Measurements from ENCODE around the gene CUL4A.
"Not testable (repeated sequence)": the region's sequence is repeated elsewhere in the genome, so short reads cannot be mapped to it uniquely, and the experiment has no call there.

CUL4A gene
- 148 to 151 reads per million in 2 donors for total RNA-seq

DNA sequence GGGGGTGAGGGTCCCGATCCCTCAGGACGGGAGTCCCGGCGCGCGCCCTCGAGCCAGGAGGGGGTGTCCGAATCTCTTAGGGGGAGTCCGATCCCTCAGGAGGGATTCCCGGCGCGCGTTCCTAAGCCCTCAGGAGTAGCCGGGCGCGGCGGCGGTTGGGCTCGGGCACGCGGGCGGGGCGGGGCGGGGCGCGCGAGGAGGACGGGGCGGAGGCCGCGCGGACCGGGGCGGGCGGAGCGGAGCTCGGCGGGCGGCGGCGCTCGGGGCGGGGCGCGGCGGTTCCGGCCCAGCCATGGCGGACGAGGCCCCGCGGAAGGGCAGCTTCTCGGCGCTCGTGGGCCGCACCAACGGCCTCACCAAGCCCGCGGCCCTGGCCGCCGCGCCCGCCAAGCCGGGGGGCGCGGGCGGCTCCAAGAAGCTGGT lies at the start of gene CUL4A:
CUL4A (plus strand) TSS at position 278 of the 423 bp plus-strand sequence; CDS start at position 293, 15 bp downstream.
- DNase-seq, result peak; percentile 53

GRCh38 chr13:113159701-113160100 lies 49.7 kb upstream of the CUL4A start:
- DNase-seq, result no peak

- DNase-seq, result no peak
Observed at GRCh38 chr13:113160983-113161382, 48.4 kb upstream of the CUL4A start.

GRCh38 chr13:113161433-113161832 lies 48.0 kb upstream of the CUL4A start:
- no peak for DNase-seq

DNA sequence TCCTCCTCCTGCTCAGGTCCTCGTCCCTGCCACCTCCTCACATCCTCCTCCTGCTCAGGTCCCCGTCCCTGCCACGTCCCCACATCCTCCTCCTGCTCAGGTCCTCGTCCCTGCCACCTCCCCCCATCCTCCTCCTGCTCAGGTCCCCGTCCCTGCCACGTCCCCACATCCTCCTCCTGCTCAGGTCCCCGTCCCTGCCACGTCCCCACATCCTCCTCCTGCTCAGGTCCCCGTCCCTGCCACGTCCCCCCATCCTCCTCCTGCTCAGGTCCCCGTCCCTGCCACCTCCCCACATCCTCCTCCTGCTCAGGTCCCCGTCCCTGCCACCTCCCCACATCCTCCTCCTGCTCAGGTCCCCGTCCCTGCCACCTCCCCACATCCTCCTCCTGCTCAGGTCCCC lies 47.4 kb upstream of the CUL4A start:
- DNase-seq, result not testable (repeated sequence)

DNA sequence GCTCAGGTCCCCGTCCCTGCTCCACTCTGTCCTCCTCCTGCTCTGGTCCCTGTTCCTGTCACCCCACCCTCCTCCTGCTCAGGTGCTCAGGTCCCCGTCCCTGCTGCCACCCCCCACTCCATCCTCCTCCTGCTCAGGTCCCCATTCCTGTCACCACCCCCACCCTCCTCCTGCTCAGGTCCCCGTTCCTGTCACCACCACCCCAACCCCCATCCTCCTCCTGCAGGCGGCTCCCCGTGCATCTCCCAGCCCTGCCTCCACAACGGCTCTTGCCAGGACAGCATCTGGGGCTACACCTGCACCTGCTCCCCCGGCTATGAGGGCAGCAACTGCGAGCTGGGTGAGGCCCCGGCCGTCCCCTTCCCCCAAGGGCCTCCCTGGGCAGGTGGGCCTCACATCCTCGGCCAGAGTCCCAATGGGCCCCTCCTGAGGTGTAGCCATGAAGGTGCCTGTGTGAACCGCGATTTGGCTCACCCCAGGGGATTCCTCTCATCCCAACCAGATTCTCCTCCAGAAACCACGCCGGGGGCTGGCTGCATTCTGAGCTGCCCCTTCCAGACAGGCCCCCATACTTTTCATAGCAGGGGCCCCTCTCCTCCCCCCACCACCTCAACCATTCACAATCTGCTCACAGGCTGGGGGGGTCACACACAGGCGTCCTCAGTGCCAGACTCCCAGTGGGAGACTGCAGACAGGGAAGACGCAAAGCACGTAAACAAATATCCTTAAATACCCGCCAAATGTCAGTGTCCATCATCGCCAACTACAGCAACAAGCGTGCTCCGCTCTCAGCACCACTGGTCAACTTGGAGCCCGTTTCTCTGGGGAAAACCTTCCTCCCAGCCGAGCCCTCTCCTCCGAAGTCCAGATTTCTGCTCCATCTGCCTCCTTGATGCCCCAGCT lies 46.4 kb upstream of the CUL4A start:
- no peak for DNase-seq

GRCh38 chr13:113164492-113164891 lies 44.9 kb upstream of the CUL4A start:
- no peak for DNase-seq

GRCh38 chr13:113166266-113166665 lies 43.1 kb upstream of the CUL4A start:
- no peak for DNase-seq

DNA sequence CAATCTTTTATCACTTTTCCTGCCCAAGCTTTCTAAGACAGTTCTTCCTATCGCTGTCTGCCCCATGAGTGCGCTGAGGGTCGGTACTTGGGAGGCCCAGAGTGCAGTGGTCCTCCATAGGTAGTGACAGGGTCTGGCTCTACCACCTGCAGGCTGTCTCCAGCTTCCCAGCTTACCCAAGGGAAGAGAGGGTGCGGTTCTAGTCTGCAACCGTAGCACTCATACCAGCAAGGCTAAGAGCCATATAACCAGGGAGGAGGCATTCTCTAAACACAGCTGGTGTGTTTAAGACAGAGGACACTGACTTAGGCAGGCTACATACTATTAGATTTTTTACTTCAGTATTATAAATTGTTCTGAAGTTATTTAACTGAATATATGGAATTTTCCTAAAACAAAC lies 42.7 kb upstream of the CUL4A start:
- DNase-seq, result no peak

DNA sequence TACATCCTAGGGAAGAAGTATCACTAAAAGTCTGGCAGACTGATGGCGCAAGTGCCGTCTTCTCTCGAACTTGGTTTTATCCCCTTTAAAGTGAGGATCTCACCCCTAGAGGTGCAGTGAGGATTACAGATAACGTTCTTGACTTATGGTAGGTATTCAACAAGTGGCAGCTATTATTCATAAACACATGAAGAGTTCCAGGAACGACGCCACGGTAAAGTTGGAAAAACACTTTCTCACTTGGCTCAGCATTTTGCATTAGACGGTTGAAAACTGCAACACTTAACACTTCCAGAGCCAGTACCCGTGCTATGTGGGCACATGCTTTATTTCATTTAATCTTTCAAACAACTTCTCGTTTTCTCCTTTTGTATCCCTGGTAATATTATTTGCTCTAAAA lies 42.3 kb upstream of the CUL4A start:
- no peak for DNase-seq

- DNase-seq, result no peak
Observed at GRCh38 chr13:113167575-113167974, 41.8 kb upstream of the CUL4A start.

DNA sequence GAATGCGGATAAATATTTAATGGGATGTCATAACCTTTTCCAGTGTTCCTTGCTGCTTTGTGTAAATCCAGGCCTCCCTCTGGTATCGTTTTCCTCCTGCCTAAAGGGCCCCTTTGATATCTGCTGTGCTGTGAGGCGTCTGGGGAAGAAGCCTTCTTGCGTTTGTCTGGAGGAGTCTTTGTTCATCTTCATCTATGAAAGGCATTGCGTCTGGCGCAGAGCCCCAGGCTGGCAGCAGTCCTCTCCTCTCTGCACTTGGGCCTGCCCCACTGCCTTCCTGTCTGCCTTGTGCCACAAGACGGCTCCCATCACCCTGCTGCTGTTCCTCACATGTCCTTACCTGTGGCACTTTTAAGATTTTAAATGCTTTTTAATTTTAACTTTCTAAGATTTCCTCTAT lies 41.2 kb upstream of the CUL4A start:
- DNase-seq, result no peak

DNA sequence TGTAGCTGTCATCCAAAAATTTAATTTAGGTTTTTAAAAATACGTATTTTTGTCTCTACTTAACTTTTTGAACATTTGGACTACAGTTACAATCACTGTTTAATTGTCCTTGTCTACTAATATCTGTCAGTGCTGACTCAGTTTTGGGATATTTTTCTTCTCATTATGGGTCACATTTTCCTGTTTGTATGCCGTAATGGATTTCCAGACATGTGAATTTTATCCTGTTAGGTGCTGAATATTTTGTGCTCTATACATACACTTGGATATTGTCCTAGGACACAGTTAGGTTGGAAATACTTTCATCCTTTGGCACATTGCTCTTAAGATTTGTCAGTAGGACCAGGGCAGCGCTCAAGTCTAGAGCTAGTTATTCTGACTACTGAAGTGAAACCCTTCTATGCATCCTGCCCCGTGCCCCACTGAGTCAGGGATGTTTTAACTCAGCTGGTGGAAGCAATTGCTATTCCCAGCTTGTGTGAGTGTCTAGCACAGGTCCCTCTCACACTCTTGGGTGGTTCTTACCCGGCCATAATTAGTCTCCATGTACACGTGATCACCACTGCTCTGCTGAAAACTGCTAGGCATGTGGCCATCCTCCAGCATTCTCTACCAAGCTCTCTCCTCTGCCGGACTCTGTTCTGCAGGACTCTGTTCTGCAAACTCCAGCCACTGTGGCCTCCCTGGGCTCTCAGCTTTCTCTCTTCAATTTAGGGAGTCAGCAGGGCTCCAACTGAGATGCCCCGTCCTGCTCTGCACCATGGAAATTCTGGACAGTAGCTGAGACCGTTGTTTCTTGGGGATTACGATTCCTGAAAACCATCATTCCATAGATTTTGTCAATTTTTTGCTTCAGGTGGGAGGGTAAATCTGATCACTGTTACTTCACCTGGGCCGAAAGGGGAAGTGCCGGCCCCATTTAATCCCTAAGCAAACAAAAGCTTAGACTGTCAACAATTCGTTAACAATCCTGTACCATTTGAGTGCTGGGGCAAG lies 39.8 kb upstream of the CUL4A start:
- no peak for DNase-seq

- no peak for DNase-seq
Observed at GRCh38 chr13:113170511-113170910, 38.9 kb upstream of the CUL4A start.

- DNase-seq, result no peak
Observed at GRCh38 chr13:113171250-113172125, 37.9 kb upstream of the CUL4A start.

DNA sequence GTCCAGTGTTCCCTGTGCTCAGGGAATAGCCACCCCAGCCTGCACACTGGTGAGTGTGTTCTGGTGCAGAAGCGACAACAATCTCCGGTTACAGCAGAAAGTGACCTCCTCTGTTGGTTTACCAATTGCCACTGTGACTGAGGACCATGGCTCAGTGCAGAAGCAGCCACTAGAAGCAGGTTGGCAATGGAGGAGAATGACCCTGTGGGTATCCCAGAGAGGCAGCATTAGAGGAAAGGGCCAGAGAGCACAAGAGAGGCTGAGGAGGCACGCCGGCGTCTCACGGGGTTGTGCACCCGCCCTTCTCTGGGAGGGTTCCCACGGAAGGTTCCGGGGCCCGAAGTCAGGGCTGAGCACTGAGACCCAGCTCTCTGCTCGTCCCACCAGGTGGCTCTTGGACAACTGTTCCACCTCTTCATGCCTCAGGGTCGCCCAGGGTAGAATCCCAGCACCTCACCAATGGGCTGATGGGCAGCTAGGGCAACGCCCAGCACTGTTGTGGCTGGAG lies 36.9 kb upstream of the CUL4A start:
- DNase-seq, result no peak

DNA sequence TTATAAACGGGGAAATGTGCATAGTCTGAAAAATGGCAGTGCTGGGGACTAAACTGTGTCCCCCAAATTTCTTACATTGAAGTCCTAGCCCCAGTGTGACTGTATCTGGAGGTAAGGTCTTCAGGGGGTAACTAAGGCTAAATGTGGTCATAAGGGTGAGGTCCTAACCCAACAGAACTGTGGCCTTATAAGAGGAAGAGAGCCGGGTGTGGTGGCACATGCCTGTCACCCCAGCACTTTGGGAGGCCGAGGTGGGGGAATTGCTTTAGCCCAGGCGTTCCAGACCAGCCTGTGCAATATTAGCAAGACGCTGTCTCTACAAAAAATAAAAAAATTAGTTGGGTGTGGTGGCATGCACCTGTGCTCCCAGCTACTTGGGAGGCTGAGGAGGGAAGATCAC lies 33.1 kb upstream of the CUL4A start:
- DNase-seq, result no peak

GRCh38 chr13:113176822-113177221 lies 32.6 kb upstream of the CUL4A start:
- no peak for DNase-seq

GRCh38 chr13:113178070-113178895 lies 31.1 kb upstream of the CUL4A start:
- DNase-seq, result no peak

DNA sequence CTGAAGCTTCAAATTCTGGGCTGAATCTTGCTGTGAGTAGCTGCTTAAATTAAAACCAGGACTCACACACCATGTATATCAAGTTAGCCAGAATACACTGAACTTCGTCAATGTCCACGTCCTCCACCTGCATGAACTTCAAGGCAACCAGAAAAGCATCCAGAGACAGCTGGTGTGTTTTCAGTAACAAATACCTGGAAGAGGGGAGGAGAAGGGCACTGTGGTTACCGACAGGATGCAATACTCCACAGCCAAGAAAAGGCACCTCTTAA lies 30.6 kb upstream of the CUL4A start:
- no peak for DNase-seq
